ENCODE results near the gene BYSL.

- no peak for TF ChIP-seq POLR2A (IDR thresholded peaks at IDR 0.05)
- no peak for TF ChIP-seq CTCF (IDR thresholded peaks at IDR 0.05)
Measured at GRCh38 chr6:41878961-41879405, 42.3 kb upstream of the BYSL start.

All from thyroid gland (tissue), 4 donors.